HG03066 (cell line): ENCODE results near the gene RILP.
A peak's percentile ranks its signal among the peaks of the same experiment; 100 is the strongest.

ENCODE experiments used
- ATAC-seq: cut with Tn5 transposase; IDR thresholded peaks from one replicate; pipeline ENCODE4 v1.9.1; 2021; ENCODE audit warnings: low read depth; ENCODE audit not compliant: unreplicated experiment

The RILP gene

DNA sequence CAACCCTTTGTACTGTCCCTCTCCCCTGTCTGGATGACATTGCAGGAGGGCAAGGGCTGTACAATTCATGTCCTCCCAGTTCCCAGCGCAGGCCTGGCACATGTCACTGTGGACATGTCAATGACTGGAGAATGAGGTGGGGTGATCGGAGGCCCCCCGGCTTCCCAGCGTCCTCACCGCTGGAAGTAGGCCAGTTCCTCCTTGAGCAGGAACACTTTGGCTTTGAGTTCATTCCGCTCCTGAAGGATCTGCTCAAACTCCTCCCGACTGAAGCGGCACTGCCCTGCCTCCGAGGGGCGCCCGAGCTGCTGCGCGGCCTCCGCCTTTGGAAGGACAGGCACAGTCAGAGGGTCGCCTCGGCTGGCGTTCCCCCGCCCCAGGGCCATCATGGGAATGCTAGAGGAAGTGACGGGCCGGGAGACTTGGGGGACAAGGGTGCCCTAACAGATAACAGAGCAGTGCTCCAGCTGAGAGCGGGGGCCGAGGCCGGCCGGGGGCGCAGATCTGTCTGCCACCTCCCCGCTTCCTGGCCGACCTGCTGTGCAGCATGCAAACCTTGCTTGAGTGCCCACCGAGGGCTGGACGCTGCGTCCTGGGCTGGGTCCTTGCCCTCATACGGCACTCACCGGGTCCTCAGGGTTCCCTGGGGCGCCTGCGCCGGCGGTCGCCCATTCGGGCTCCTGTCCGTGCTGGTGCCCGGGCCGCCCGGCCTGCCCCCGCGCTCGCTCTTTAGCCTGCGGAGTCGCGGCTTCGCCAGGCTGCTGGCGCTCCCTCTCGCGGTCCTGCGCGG is 1.3 kb downstream of the RILP start:
- peak; percentile 55 for ATAC-seq

DNA sequence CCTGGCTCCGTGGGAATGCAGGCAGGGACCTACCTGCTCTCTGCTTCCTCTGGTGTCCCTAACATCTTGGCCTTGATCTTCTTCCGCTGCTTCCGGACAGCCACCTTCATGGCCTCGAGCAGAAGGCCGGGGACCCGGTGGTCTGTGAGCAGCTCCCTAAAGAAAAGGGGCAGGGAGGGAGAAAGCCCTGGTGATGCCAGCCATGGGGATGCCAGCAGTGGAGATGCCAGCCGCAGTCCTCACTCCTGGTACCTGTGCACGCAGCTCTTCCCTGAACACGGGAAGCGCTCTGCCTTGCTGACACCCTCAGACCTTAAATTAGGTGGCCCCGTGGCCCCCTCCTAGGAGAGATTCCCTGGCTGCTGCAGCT is 1.9 kb downstream of the RILP start:
- ATAC-seq: no peak

GRCh38 chr17:1646199-1646875 is 3.3 kb downstream of the RILP start:
- no peak for ATAC-seq

- ATAC-seq: no peak
Measured at GRCh38 chr17:1645207-1646171, 4.2 kb downstream of the RILP start, which contains the start of gene SCARF1. Gene SCARF1, minus strand, starts transcription at chr17:1645732. Its CDS starts 35 bp downstream, at chr17:1645697.

GRCh38 chr17:1644493-1645206 is 5.0 kb downstream of the RILP start:
- no peak for ATAC-seq

DNA sequence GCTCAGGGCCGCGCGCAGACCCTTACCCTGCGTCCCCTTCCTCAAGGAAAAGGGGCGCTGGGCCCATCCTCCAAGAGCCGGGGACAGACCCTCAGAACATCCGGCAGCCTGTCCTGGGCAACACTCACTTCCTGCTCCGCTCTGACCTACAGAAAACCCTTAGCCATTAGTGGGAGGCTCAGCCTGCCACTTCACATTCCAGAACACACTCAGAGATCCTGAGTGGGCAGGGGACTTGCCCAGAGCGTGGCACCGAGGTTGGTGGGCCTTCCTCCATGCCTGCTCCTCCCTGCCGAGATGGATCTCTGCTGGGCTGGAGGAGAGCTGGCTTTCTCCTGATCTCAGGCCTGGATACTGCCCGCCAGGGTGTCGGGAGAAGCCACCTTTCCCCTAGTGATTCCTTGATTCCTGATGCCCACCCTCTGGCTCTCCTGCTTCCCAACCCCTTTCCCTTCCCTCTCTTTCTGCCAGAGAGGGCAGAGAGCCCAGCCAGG is 5.6 kb downstream of the RILP start:
- no peak for ATAC-seq

- ATAC-seq: no peak
Measured at GRCh38 chr17:1643293-1643998, 6.2 kb downstream of the RILP start.

DNA sequence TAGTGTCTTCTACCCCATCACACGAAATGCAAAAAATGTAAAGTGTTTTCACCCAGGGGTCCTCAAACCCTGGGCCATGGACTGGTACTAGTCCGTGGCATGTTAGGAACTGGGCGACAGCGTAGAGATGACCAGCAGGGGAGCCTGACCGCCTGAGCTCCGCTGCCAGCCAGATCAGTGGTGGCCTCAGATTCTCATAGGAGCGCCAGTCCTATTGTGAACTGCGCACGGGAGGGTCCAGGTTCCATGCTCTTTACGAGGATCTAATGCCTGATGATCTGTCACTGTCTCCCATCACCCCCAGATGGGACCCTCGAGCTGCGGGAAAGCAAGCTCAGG is 8.6 kb downstream of the RILP start:
- no peak for ATAC-seq

- ATAC-seq: no peak
Measured at GRCh38 chr17:1640329-1641064, 9.2 kb downstream of the RILP start.

- ATAC-seq: no peak
Measured at GRCh38 chr17:1639549-1640180, 10.0 kb downstream of the RILP start.

DNA sequence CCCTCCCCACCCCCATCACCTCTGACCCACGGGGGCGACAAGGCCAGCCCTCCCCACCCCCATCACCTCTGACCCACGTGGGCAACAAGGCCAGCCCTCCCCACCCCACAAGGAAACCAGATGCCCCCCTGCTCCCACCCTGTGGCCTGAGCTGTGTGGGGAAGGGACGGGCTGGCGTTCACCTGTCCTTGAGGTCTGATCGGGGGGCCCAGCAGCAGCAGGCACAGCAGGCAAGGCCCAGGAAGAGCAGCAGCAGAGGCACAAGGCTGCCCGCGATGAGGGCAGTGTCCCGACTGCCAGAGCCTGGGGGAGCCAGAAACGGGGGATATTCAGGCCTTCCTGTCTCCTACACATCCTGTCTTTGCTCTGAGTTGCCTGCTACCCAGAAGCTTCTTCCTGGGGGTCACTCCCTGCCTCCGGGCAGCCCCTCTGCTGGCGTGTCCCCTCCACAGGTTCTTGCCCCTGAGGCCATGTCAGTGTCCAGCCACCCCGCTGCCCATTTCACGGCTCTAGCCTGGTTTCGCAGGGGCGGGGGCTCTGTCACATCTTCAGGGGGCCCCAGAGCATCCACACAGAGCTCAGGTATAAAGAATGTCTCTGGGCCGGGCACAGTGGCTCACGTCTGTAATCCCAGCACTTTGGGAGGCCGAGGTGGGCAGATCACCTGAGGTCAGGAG is 10.9 kb downstream of the RILP start:
- no peak for ATAC-seq

DNA sequence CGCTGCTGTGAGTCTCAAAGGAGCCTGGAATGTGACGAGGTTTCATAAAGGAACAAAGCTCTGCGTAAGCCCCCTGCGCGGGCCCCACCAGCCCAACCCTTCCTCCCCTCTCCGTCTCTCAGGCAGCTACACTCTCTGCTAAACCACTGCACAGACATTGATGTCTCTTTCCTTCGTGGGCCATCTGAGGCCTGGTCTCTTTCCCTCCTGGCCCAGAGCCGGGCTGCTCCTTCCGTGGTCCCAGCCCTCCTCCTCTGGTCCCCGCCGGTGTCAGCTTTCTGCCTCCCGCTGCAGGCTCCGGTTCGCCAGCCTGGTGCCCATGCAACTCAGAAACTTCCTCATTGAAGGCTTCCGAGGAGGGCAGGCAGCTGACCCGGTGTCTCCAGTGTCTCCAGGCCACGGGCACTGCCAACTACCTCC is 11.5 kb downstream of the RILP start:
- ATAC-seq: no peak

DNA sequence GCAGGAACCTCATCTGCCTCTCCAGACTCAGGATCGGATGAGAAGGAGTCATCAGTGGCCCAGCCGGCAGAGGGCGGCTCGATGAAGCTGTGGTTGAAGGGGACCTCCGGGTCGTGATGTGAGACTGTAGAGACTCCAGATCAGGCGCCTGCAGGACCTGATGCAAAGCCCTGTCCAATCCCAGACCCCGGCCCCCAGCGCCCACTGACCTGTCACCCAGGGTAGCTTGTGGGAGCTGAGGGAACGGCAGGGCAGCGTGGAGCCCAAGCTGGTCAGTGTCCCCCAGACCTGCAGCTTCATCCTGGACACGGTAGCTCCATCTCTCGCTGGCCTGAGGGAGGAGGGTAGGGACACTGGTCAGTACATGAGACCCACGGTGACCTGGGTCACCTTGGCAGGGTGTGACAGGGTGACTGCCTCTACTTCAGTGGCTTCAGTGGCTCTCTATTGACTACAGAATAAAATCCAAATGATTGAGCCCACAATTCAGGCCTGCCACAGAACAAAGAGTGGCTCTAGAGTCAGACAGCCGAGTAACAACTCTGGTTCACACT is 12.9 kb downstream of the RILP start:
- no peak for ATAC-seq

DNA sequence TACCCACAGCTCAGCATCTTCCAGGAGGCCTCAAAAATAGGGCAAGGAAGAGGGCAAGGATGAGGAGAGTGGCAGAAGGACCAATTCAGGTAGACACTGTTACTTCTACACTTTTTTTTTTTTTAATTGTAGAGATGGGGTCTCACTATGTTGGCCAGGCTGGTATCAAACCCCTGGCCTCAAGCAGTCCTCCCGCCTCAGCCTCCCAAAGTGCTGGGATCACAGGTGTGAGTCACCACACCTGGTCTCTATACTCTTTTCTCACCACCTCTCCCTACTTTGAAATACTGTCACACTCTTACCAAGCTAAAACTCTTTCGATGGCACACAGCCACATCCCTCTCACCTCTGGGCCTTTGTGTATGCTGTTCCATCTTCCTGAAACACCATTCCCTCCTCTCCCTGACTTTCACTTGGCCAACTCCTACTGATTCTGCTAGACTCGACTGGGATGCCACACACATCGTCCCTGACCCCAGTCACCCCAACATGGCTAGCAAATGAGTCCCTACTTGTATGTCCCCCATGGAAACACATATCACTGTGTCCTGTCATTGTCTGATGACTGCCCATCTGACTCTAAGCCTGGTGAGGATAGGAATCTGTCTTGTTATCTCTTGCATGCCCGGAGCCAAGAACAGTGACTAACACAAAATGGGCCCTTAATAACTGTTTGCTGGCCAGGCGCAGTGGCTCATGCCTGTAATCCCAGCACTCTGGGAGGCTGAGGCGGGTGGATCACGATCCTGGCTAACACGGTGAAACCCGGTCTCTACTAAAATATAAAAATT is 13.8 kb downstream of the RILP start:
- ATAC-seq: no peak

- ATAC-seq: no peak
Measured at GRCh38 chr17:1634841-1635650, 14.6 kb downstream of the RILP start.

- ATAC-seq: no peak
Measured at GRCh38 chr17:1630662-1631061, 19.0 kb downstream of the RILP start.
